NCI-H524 (cell line): ENCODE measurements around the gene RBBP5.

Experiments used
- DNase-seq, 2 experiments: peaks; one replicate each; lab custom pipeline; 2025; lab: John Stamatoyannopoulos, UW

The RBBP5 gene

GRCh38 chr1:205056956-205057568, 64.7 kb downstream of the RBBP5 start:
- no peak for DNase-seq

GRCh38 chr1:205056188-205056611, 65.6 kb downstream of the RBBP5 start:
- DNase-seq = peak; percentile 75 to 90

- no peak for DNase-seq
Measured at GRCh38 chr1:205054013-205054412, 67.8 kb downstream of the RBBP5 start.

- no peak for DNase-seq
Measured at GRCh38 chr1:205053296-205053695, 68.5 kb downstream of the RBBP5 start.

- DNase-seq = no peak
Measured at GRCh38 chr1:205052690-205053089, 69.1 kb downstream of the RBBP5 start.

- no peak for DNase-seq
Measured at GRCh38 chr1:205049479-205049878, 72.3 kb downstream of the RBBP5 start.

- DNase-seq = no peak
Measured at GRCh38 chr1:205048382-205048781, 73.4 kb downstream of the RBBP5 start.

GRCh38 chr1:205047764-205048231, 74.0 kb downstream of the RBBP5 start:
- DNase-seq = no peak

- DNase-seq = no peak
Measured at GRCh38 chr1:205046870-205047269, 74.9 kb downstream of the RBBP5 start.

GRCh38 chr1:205045146-205045545, 76.6 kb downstream of the RBBP5 start:
- DNase-seq = no peak

- DNase-seq = no peak
Measured at GRCh38 chr1:205044741-205045140, 77.0 kb downstream of the RBBP5 start.

- DNase-seq = no peak
Measured at GRCh38 chr1:205043866-205044265, 77.9 kb downstream of the RBBP5 start.

GRCh38 chr1:205042911-205043806, 78.6 kb downstream of the RBBP5 start, which contains the start of gene CNTN2:
Gene CNTN2, plus strand, starts transcription at chr1:205043212. Its CDS starts 9,974 bp downstream, at chr1:205053186.
- peak; percentile 46 to 71 for DNase-seq

GRCh38 chr1:205041998-205042910, 79.5 kb downstream of the RBBP5 start:
- peak; percentile 71 to 94 for DNase-seq

- peak; percentile 29 to 43 for DNase-seq
Measured at GRCh38 chr1:205041001-205041715, 80.6 kb downstream of the RBBP5 start.

- DNase-seq = no peak
Measured at GRCh38 chr1:205038132-205038786, 83.5 kb downstream of the RBBP5 start.

- DNase-seq = no peak
Measured at GRCh38 chr1:205037539-205037938, 84.2 kb downstream of the RBBP5 start.
